GM04504 (cell line): ENCODE data around the gene ADRA2B.

Source experiments
- DNase-seq: peaks from one replicate; pipeline ENCODE4 v3.0.0-alpha.2; 2012; ENCODE audit warnings: low read depth

ADRA2B gene

GRCh38 chr2:96104487-96104861 lies 11.9 kb downstream of the ADRA2B start:
- no peak for DNase-seq

- no peak for DNase-seq
Measured at GRCh38 chr2:96103761-96104486, 12.4 kb downstream of the ADRA2B start.

GRCh38 chr2:96103187-96103601 lies 13.2 kb downstream of the ADRA2B start:
- no peak for DNase-seq

- DNase-seq, result no peak
Measured at GRCh38 chr2:96102596-96103186, 13.7 kb downstream of the ADRA2B start.

GRCh38 chr2:96100893-96101304 lies 15.5 kb downstream of the ADRA2B start:
- DNase-seq, result no peak

GRCh38 chr2:96099861-96100798 lies 16.2 kb downstream of the ADRA2B start:
- DNase-seq, result no peak

- DNase-seq, result no peak
Measured at GRCh38 chr2:96098900-96099590, 17.3 kb downstream of the ADRA2B start.

GRCh38 chr2:96097951-96098823 lies 18.2 kb downstream of the ADRA2B start:
- no peak for DNase-seq

- DNase-seq, result no peak
Measured at GRCh38 chr2:96097441-96097840, 18.9 kb downstream of the ADRA2B start.

GRCh38 chr2:96095116-96095636 lies 21.2 kb downstream of the ADRA2B start:
- DNase-seq, result no peak

GRCh38 chr2:96093528-96093927 lies 22.8 kb downstream of the ADRA2B start:
- DNase-seq, result no peak

GRCh38 chr2:96092951-96093350 lies 23.4 kb downstream of the ADRA2B start:
- no peak for DNase-seq

GRCh38 chr2:96092573-96092877 lies 23.8 kb downstream of the ADRA2B start:
- no peak for DNase-seq

GRCh38 chr2:96091711-96092572 lies 24.4 kb downstream of the ADRA2B start:
- DNase-seq, result no peak

- no peak for DNase-seq
Measured at GRCh38 chr2:96091141-96091710, 25.1 kb downstream of the ADRA2B start.

GRCh38 chr2:96090196-96090926 lies 26.0 kb downstream of the ADRA2B start:
- no peak for DNase-seq

GRCh38 chr2:96089356-96090195 lies 26.8 kb downstream of the ADRA2B start:
- no peak for DNase-seq
